NAMALWA (cell line): Measurements from ENCODE around the gene KIF21A.

Experiments used
- DNase-seq: peaks from one replicate; pipeline ENCODE4 v3.0.0-alpha.2; 2015; ENCODE audit warnings: low spot score

KIF21A gene

GRCh38 chr12:39275846-39276245 is 167.1 kb downstream of the KIF21A start:
- no peak for DNase-seq

- DNase-seq = peak; percentile 59
These were observed 169.9 kb downstream of the KIF21A start for GRCh38 chr12:39272871-39273655.

- DNase-seq = no peak
These were observed 173.4 kb downstream of the KIF21A start for GRCh38 chr12:39269492-39269891.

GRCh38 chr12:39267886-39268285 is 175.0 kb downstream of the KIF21A start:
- no peak for DNase-seq

GRCh38 chr12:39252628-39253027 is 190.3 kb downstream of the KIF21A start:
- no peak for DNase-seq
